ENCODE results near the gene ALOXE3.

Gene ALOXE3

DNA sequence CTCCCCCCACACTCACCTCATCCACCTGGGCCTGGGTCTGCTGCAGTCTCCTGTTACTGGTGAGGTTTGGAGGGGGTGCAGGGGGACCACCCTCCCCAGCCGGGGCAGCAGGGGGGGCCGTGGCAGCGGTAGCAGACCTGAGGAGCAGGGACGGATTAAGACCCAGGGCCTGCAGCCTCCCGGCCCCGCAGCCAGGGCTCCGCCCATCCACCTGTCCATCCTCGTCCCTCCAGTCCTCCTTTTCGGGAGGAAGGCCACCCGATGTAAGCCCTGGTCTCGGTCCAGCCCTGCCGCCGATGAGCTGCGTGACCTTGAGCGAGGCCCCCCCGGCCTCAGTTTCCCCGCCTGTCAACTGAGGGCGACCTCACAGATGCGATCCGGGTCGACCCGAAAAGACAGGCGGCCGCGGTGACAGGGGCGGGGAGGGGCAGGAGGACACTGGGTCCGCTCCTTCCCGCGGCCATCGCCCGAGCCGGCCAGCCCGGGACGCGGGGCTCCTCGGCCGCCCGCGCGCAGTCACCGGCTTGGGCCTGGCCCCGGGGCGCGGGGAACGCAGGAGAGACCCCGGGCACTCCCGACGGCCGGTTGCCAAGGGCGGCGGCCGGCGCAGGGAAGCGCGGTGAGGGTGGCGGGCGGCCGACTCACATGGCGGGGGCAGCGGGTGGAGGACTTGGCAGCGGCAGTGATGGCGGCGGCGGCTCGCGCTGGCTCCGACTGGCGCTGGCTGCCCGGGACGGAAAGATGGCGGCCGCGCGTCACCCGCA, 44.1 kb upstream of the ALOXE3 start, which contains the start of gene VAMP2:
VAMP2 (minus strand) TSS at position 716 of the 764 bp plus-strand sequence; CDS start at position 647, 69 bp downstream.
- TF ChIP-seq, protein P1, sequence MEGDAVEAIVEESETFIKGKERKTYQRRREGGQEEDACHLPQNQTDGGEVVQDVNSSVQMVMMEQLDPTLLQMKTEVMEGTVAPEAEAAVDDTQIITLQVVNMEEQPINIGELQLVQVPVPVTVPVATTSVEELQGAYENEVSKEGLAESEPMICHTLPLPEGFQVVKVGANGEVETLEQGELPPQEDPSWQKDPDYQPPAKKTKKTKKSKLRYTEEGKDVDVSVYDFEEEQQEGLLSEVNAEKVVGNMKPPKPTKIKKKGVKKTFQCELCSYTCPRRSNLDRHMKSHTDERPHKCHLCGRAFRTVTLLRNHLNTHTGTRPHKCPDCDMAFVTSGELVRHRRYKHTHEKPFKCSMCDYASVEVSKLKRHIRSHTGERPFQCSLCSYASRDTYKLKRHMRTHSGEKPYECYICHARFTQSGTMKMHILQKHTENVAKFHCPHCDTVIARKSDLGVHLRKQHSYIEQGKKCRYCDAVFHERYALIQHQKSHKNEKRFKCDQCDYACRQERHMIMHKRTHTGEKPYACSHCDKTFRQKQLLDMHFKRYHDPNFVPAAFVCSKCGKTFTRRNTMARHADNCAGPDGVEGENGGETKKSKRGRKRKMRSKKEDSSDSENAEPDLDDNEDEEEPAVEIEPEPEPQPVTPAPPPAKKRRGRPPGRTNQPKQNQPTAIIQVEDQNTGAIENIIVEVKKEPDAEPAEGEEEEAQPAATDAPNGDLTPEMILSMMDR (IDR thresholded peaks at IDR 0.05; ENCODE audit: borderline replicate concordance, control extremely low read depth, extremely low read depth, insufficient read depth, missing control alignments) = no peak
- DNase-seq (ENCODE audit: low spot score) = peak; percentile 86
- in situ Hi-C loops (cut with MboI; ENCODE audit: low sequenced_read_pairs, unreplicated experiment) = no loop called here

DNA sequence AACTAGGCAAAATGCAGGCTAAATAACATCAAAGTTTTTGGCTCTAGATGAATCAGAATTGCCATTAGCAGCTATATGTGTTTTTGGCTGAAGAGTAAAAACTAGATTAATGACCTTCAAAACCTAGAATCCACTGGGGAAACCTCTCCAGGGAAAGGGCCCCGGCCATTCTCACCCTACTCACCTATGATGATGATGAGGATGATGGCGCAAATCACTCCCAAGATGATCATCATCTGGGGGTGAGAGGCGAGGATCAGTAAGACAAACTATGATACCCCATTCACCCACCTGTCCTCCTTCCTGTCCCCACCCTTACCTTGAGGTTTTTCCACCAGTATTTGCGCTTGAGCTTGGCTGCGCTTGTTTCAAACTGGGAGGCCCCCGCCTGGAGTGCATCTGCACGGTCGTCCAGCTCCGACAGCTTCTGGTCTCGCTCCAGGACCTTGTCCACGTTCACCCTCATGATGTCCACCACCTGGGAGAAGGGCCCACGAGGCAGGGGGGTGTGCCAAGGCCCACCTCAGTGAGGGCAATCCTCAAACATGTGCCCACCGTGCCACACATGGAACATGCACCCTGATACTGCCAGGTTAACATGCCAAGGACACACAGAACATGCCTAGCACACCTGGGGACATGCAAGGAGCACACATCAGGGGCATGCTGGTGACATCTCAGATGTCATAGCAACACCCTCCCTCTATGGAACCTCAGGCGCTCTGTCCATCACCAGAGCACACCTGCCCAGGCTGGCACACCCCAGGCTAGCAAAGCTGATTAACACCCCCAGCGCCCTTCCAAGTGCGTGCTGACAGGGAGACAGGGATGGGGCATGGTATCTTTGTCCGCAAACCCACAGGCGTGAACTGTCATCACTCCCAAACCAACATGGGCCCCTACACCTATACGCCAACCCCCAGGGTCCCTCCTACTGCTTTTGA, 43.2 kb upstream of the ALOXE3 start:
- TF ChIP-seq, protein P1 (IDR thresholded peaks at IDR 0.05; ENCODE audit: borderline replicate concordance, control extremely low read depth, extremely low read depth, insufficient read depth, missing control alignments) = no peak
- in situ Hi-C loops (cut with MboI; ENCODE audit: low sequenced_read_pairs, unreplicated experiment) = no loop called here
- no peak for DNase-seq (ENCODE audit: low spot score)

DNA sequence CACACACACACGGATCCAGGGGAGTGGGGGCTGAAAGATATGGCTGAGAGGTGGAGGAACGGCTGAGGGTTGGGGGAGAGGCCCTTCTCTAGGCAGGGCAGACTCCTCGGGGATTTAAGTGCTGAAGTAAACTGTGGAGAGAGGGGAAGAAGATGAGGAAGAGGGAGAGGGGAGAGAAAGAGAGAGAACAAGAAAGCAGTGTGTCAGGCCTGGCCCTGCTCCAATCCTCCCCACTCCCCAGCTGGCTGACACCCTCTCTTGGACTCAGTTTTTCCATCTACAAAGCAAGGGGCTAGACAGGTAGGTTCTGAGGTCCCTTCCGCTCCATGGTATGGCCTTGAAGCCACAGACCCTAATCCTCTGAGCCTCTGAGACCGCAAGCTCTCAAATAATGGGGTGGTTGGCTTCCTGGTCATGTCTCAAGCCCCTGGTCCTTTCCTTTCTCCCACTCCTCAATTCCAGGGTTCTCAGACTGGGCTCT, 42.5 kb upstream of the ALOXE3 start:
- TF ChIP-seq, protein P1 (IDR thresholded peaks at IDR 0.05; ENCODE audit: borderline replicate concordance, control extremely low read depth, extremely low read depth, insufficient read depth, missing control alignments) = no peak
- in situ Hi-C loops (cut with MboI; ENCODE audit: low sequenced_read_pairs, unreplicated experiment) = no loop called here
- no peak for DNase-seq (ENCODE audit: low spot score)

GRCh38 chr17:8160224-8160577, 41.9 kb upstream of the ALOXE3 start:
- in situ Hi-C loops (cut with MboI; ENCODE audit: low sequenced_read_pairs, unreplicated experiment) = no loop called here
- DNase-seq (ENCODE audit: low spot score) = no peak
- TF ChIP-seq, protein P1 (IDR thresholded peaks at IDR 0.05; ENCODE audit: borderline replicate concordance, control extremely low read depth, extremely low read depth, insufficient read depth, missing control alignments) = no peak

DNA sequence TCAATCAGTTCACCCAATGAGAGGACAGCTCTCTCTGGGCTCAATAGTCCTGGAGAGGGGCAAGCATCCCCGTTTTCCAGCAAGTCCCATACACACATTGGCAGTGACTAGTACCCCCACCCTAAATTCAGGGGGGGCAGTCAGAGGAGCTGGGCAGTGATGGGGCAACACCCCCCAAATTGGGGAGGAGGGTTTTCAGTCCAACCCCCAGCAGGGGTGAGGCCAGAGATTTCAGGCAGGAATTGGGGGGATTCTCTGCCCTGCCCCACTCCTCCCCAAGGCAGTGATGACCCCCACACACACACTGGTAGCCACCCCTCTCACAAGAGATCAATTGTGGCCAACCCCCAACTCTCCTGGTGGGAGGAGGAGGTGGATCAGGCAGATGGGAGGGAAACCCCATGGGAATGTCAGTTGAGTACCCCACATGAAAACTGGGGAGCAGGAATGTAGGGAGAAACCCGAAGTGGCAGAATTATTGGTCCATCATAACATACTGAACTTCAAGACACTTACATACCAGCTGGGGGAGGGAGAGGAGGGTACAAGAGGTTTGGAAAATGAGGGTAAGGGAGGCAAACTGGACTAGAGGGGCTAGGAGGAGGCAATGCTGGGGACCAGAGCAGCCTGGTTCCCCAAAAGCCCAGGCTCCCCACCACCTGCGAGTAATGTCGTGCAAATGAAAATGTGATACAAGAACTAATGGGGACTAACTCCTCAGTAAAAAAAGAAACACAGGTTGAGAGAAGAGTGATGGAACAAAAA, 41.3 kb upstream of the ALOXE3 start:
- DNase-seq (ENCODE audit: low spot score) = no peak
- in situ Hi-C loops (cut with MboI; ENCODE audit: low sequenced_read_pairs, unreplicated experiment) = no loop called here
- TF ChIP-seq, protein P1 (IDR thresholded peaks at IDR 0.05; ENCODE audit: borderline replicate concordance, control extremely low read depth, extremely low read depth, insufficient read depth, missing control alignments) = no peak

GRCh38 chr17:8159032-8159400, 40.7 kb upstream of the ALOXE3 start:
- in situ Hi-C loops (cut with MboI; ENCODE audit: low sequenced_read_pairs, unreplicated experiment) = no loop called here
- no peak for DNase-seq (ENCODE audit: low spot score)
- TF ChIP-seq, protein P1 (IDR thresholded peaks at IDR 0.05; ENCODE audit: borderline replicate concordance, control extremely low read depth, extremely low read depth, insufficient read depth, missing control alignments) = no peak
